Endothelial cell of umbilical vein (primary cell): ENCODE data around the gene BANF2. TPM values are rescaled to one million over a fixed set of nuclear protein-coding genes. Genes with fewer than 3 reads are reported as not detected.

Source experiments
- BruUV-seq: library from RNA; stranded (reverse); fragments of 400-500 nt; replicated peaks from 2 replicates; lab custom pipeline; 2021; lab: Mats Ljungman, UMichigan
- CTCF ChIA-PET: fragments of 300-600, 350-600 bp; sonication (Branson Sonifier 250); formaldehyde crosslinking; loops from one replicate; lab custom pipeline; 2021; ENCODE audit warnings: antibody characterized with exemption, inconsistent platforms; lab: Charles Lee
- POLR2A ChIA-PET: fragments of 300-600, 350-600 bp; sonication (Branson Sonifier 250); formaldehyde crosslinking; loops from one replicate; lab custom pipeline; 2021; ENCODE audit warnings: antibody characterized with exemption, inconsistent platforms; lab: Charles Lee
- DNase-seq: peaks from one replicate; pipeline ENCODE4 v3.0.0-alpha.2; 2011; ENCODE audit warnings: low read depth, low spot score
- FAIRE-seq: peaks from 2 replicates; lab custom pipeline; 2011; peaks lifted over from hg19 to GRCh38; lab: Jason Lieb, UNC
- H2AFZ ChIP-seq: 2 replicates; pipeline ENCODE4 v1.6.0; 2012; ENCODE audit warnings: low read depth, low read length, control low read depth, inconsistent platforms
- H3K27ac ChIP-seq: 2 replicates; pipeline ENCODE4 v1.5.1; 2011; ENCODE audit warnings: low read depth, mild to moderate bottlenecking, control low read depth, low read length, moderate library complexity; ENCODE audit not compliant: insufficient read depth
- H3K27me3 ChIP-seq, 2 experiments: 2 replicates each; pipeline versions ENCODE4 v1.6.0 to v1.6.1; 2011; ENCODE audit warnings: low read length in 2 of 2, mixed read lengths in 1 of 2; ENCODE audit not compliant: control insufficient read depth in 2 of 2, insufficient read depth in 2 of 2
- H3K36me3 ChIP-seq, 2 experiments: 2 replicates in 1 of 2; 3 replicates in 1 of 2; pipeline ENCODE4 v1.5.1; 2011; ENCODE audit warnings: low read length in 2 of 2, mild to moderate bottlenecking in 1 of 2, moderate library complexity in 1 of 2; ENCODE audit not compliant: control insufficient read depth in 2 of 2, insufficient read depth in 2 of 2; ENCODE audit errors: extremely low read depth in 1 of 2
- H3K4me1 ChIP-seq: 3 replicates; pipeline ENCODE4 v1.5.1; 2011; ENCODE audit warnings: mild to moderate bottlenecking, low read length; ENCODE audit not compliant: control insufficient read depth, insufficient read depth; ENCODE audit errors: extremely low read depth
- H3K4me2 ChIP-seq: 2 replicates; pipeline ENCODE4 v1.6.1; 2011; ENCODE audit warnings: low read length, control low read depth, mixed read lengths; ENCODE audit not compliant: insufficient read depth
- H3K4me3 ChIP-seq, 3 experiments: fragments of 200-600 bp in 1 of 3; sonication (generic), shearing (Covaris generic) in 1 of 3; replicated peaks in 1 of 3; 2 replicates each; pipeline ENCODE4 v1.5.1; 2011 to 2016; ENCODE audit warnings: control low read depth in 3 of 3, low read length in 3 of 3, mild to moderate bottlenecking in 2 of 3, inconsistent platforms in 1 of 3, low read depth in 1 of 3, moderate library complexity in 1 of 3; ENCODE audit not compliant: insufficient read depth in 1 of 3
- H3K79me2 ChIP-seq: 2 replicates; pipeline ENCODE4 v1.6.0; 2012; ENCODE audit warnings: low read length, inconsistent platforms; ENCODE audit not compliant: control insufficient read depth, insufficient read depth
- H3K9ac ChIP-seq: replicated peaks from 2 replicates; pipeline ENCODE3; 2011; ENCODE audit warnings: low read length, control low read depth; ENCODE audit not compliant: insufficient read depth; ENCODE audit errors: extremely low read depth
- H3K9me1 ChIP-seq: replicated peaks from 3 replicates; pipeline ENCODE4 v1.6.0; 2011; ENCODE audit warnings: mild to moderate bottlenecking, low read length; ENCODE audit not compliant: control insufficient read depth, insufficient read depth; ENCODE audit errors: extremely low read depth
- H3K9me3 ChIP-seq: replicated peaks from 2 replicates; pipeline ENCODE4 v1.5.1; 2012; ENCODE audit warnings: low read length, inconsistent platforms; ENCODE audit not compliant: control insufficient read depth, insufficient read depth
- H4K20me1 ChIP-seq: replicated peaks from 2 replicates; pipeline ENCODE3; 2011; ENCODE audit warnings: mild to moderate bottlenecking, low read length; ENCODE audit not compliant: control insufficient read depth, insufficient read depth; ENCODE audit errors: extremely low read depth
- CTCF ChIP-seq, 2 donors: IDR thresholded peaks; 1 replicate in 1 of 2; 2 replicates in 1 of 2; pipeline ENCODE4 v1.5.1; 2011; ENCODE audit warnings: low read length in 2 of 2, mild to moderate bottlenecking in 2 of 2, moderate library complexity in 2 of 2, control low read depth in 1 of 2, inconsistent platforms in 1 of 2, low read depth in 1 of 2; ENCODE audit not compliant: insufficient read depth in 1 of 2; ENCODE audit errors: extremely low read depth in 1 of 2
- EZH2 ChIP-seq: IDR thresholded peaks from 2 replicates; pipeline ENCODE4 v1.6.1; 2012; ENCODE audit warnings: borderline replicate concordance, low read depth, mild to moderate bottlenecking, moderate library complexity, low read length, inconsistent platforms; ENCODE audit not compliant: severe bottlenecking
- FOS ChIP-seq: IDR thresholded peaks from 2 replicates; pipeline ENCODE4 v1.6.1; 2011; ENCODE audit warnings: mild to moderate bottlenecking, low read length, moderate library complexity, borderline replicate concordance; ENCODE audit not compliant: insufficient read depth
- GATA2 ChIP-seq: IDR thresholded peaks from 2 replicates; pipeline ENCODE4 v1.7.0; 2011; ENCODE audit warnings: low read depth, mild to moderate bottlenecking, moderate library complexity, mixed read lengths, low read length; ENCODE audit not compliant: insufficient read length, insufficient read depth
- JUN ChIP-seq: IDR thresholded peaks from 2 replicates; pipeline ENCODE4 v1.6.1; 2011; ENCODE audit warnings: borderline replicate concordance, low read depth; ENCODE audit not compliant: insufficient read length, insufficient read depth
- MAX ChIP-seq: IDR thresholded peaks from 2 replicates; pipeline ENCODE4 v1.6.1; 2011; ENCODE audit not compliant: insufficient read depth, insufficient read length
- MYC ChIP-seq: IDR thresholded peaks from one replicate; pipeline ENCODE4 v1.6.1; 2011; ENCODE audit warnings: mild to moderate bottlenecking, low read depth, low read length
- POLR2A ChIP-seq: IDR thresholded peaks from 2 replicates; pipeline ENCODE4 v1.6.1; 2012; ENCODE audit warnings: low read depth, mild to moderate bottlenecking, control low read depth, low read length
- POLR2AphosphoS5 ChIP-seq: IDR thresholded peaks from 2 replicates; pipeline ENCODE4 v1.6.1; 2012; ENCODE audit warnings: low read depth, mild to moderate bottlenecking, control low read depth, low read length, moderate library complexity; ENCODE audit not compliant: insufficient read depth
- dilution Hi-C: fragments of 300-500 bp; cut with MboI; formaldehyde crosslinking; loops from one replicate; pipeline ENCODE4 v1.15.0; 2019; ENCODE audit warnings: low sequenced_read_pairs; ENCODE audit not compliant: extremely low pct_ligation_motif_present
- intact Hi-C: fragments of 100-400 bp; cut with micrococcal nuclease; formaldehyde crosslinking; loops from one replicate; pipeline ENCODE4 v1.10.0; 2022
- polyA plus RNA-seq, 4 experiments: library from polyadenylated mRNA; depleted of rRNA in 3 of 4; stranded (reverse) in 3 of 4; unstranded in 1 of 4; fragments of >200 nt; gene quantifications; 2 replicates each; pipeline versions ENCODE4 v1.2.1 to v1.2.3, GENCODE V29; 2011 to 2012; ENCODE audit warnings: missing spikeins in 1 of 4
- total RNA-seq: library from RNA; stranded (reverse); gene quantifications from 2 replicates; pipeline ENCODE4 v1.2.3, GENCODE V29; 2021

The BANF2 gene
- total and polyA plus RNA-seq, 2 donors (not counting 3 experiments of a cell fraction or from before 2014, with no cell fraction given), result not detected

- DNase-seq (no peak), FAIRE-seq (no peak)
- ChIA-PET POLR2A (no interaction called here), CTCF (no interaction called here)
- Histone ChIP-seq H3K4me3 (no peak overlapping the region), H3K27me3 (peaks cover 4 to 6% of the 10 kb centered on the region in 2 experiments), H3K9me3 (no peaks in the 10 kb centered on the region), H3K79me2 (no peaks in the 10 kb centered on the region), H3K4me1 (no peaks in the 10 kb centered on the region), H3K4me2 (no peak overlapping the region), H2AFZ (no peak overlapping the region), H3K9me1 (no peaks in the 10 kb centered on the region), H3K9ac (no peak overlapping the region), H4K20me1 (no peaks in the 10 kb centered on the region), H3K27ac (no peak overlapping the region), H3K36me3 (no peaks in the 10 kb centered on the region)
- TF ChIP-seq FOS, result no peak
- no peak for TF ChIP-seq EZH2
- TF ChIP-seq POLR2A, result no peak
- TF ChIP-seq CTCF (IDR thresholded peaks at IDR 0.05; ENCODE audit: extremely low read depth in 1 of 2, insufficient read depth in 1 of 2, low read depth in 1 of 2, low read length in 2 of 2), result no peak
- TF ChIP-seq POLR2AphosphoS5, result no peak
- no peak for TF ChIP-seq MAX
- no peak for TF ChIP-seq MYC
- TF ChIP-seq JUN, result no peak
- no peak for TF ChIP-seq GATA2
- intact Hi-C loops (no loop called here), dilution Hi-C loops (no loop called here)
- no TSS peak for BruUV-seq
Measured at GRCh38 chr20:17766226-17766625, 66.5 kb downstream of the BANF2 start.
